Smooth muscle cell (in vitro differentiated cells): ENCODE results near the gene PAX2. TPM values are rescaled to one million over a fixed set of nuclear protein-coding genes. Genes with fewer than 3 reads are reported as not detected.

Experiments used
- DNase-seq: peaks from one replicate; lab custom pipeline; 2025; ENCODE audit not compliant: unreplicated experiment; lab: John Stamatoyannopoulos, UW
- H2AFZ ChIP-seq: fragments of 200-600 bp; sonication (generic); 2 replicates; pipeline ENCODE4 v1.6.0; 2016; ENCODE audit warnings: antibody characterized with exemption, low read depth, mild to moderate bottlenecking
- H3F3A ChIP-seq: fragments of 200-600 bp; sonication (generic); 2 replicates; pipeline ENCODE4 v1.6.0; 2017; ENCODE audit warnings: antibody characterized with exemption, low read depth
- H3K27ac ChIP-seq: fragments of 200-600 bp; sonication (generic); 2 replicates; pipeline ENCODE4 v1.5.1; 2016; ENCODE audit warnings: low read depth, mild to moderate bottlenecking
- H3K27me3 ChIP-seq: fragments of 200-600 bp; sonication (generic); 2 replicates; pipeline ENCODE4 v1.6.1; 2016; ENCODE audit warnings: low read depth, mild to moderate bottlenecking
- H3K36me3 ChIP-seq: fragments of 200-600 bp; sonication (generic); 2 replicates; pipeline ENCODE4 v1.5.1; 2016; ENCODE audit warnings: low read depth
- H3K4me1 ChIP-seq: fragments of 200-600 bp; sonication (generic); 2 replicates; pipeline ENCODE4 v1.5.1; 2016; ENCODE audit warnings: low read depth
- H3K4me2 ChIP-seq: fragments of 200-600 bp; sonication (generic); 2 replicates; pipeline ENCODE4 v1.6.0; 2016; ENCODE audit warnings: mild to moderate bottlenecking
- H3K4me3 ChIP-seq: fragments of 200-600 bp; sonication (generic); 2 replicates; pipeline ENCODE4 v1.5.1; 2016; ENCODE audit warnings: mild to moderate bottlenecking
- H3K79me2 ChIP-seq: fragments of 200-600 bp; sonication (generic); 2 replicates; pipeline ENCODE4 v1.6.0; 2016; ENCODE audit warnings: low read depth, mild to moderate bottlenecking
- H3K9ac ChIP-seq: fragments of 200-600 bp; sonication (generic); 2 replicates; pipeline ENCODE4 v1.6.0; 2016; ENCODE audit warnings: low read depth
- H3K9me3 ChIP-seq: fragments of 200-600 bp; sonication (generic); replicated peaks from 2 replicates; pipeline ENCODE4 v1.5.1; 2016; ENCODE audit warnings: low read depth
- H4K20me1 ChIP-seq: fragments of 200-600 bp; sonication (generic); 2 replicates; pipeline ENCODE4 v1.6.0; 2016; ENCODE audit warnings: low read depth
- WGBS: methylation state at CpG from one replicate; pipeline ENCODE4 v1.1.7; 2016; ENCODE audit warnings: low lambda C conversion rate; 5-methylcytosine and 5-hydroxymethylcytosine counted together
- polyA plus RNA-seq: library from polyadenylated mRNA; unstranded; fragments of >200 nt; fragmentation: Nextera tagmentation; extraction: Ambion mirVana; gene quantifications from 2 replicates; pipeline ENCODE4 v1.2.1, GENCODE V29; 2016
- total RNA-seq: library from RNA; depleted of rRNA; stranded (reverse); fragments of >200 nt; gene quantifications from 2 replicates; pipeline ENCODE4 v1.2.3, GENCODE V29; 2014
- TF ChIP-seq, protein P1 (sequence below): fragments of 200-600 bp; sonication (generic); IDR thresholded peaks from 2 replicates; pipeline ENCODE4 v1.5.1; 2017; ENCODE audit warnings: borderline replicate concordance, mild to moderate bottlenecking, antibody characterized with exemption; ENCODE audit not compliant: insufficient read depth, poor library complexity, severe bottlenecking

PAX2 gene
- total and polyA plus RNA-seq, 2 experiments from 2014 or later: not detected

- no peaks in the 10 kb centered on the region for H3K36me3 ChIP-seq
- H3K27me3 ChIP-seq: peaks cover 62% of the 10 kb centered on the region
- H2AFZ ChIP-seq: no peak overlapping the region
- H3K4me2 ChIP-seq: no peak overlapping the region
- no peaks in the 10 kb centered on the region for H3K9me3 ChIP-seq
- no peak overlapping the region for H3K4me3 ChIP-seq
- no peak overlapping the region for H3K27ac ChIP-seq
- no peak overlapping the region for H3K9ac ChIP-seq
- TF ChIP-seq, protein P1, sequence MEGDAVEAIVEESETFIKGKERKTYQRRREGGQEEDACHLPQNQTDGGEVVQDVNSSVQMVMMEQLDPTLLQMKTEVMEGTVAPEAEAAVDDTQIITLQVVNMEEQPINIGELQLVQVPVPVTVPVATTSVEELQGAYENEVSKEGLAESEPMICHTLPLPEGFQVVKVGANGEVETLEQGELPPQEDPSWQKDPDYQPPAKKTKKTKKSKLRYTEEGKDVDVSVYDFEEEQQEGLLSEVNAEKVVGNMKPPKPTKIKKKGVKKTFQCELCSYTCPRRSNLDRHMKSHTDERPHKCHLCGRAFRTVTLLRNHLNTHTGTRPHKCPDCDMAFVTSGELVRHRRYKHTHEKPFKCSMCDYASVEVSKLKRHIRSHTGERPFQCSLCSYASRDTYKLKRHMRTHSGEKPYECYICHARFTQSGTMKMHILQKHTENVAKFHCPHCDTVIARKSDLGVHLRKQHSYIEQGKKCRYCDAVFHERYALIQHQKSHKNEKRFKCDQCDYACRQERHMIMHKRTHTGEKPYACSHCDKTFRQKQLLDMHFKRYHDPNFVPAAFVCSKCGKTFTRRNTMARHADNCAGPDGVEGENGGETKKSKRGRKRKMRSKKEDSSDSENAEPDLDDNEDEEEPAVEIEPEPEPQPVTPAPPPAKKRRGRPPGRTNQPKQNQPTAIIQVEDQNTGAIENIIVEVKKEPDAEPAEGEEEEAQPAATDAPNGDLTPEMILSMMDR: no peak
- H3F3A ChIP-seq: no peaks in the 10 kb centered on the region
- H3K79me2 ChIP-seq: no peaks in the 10 kb centered on the region
- WGBS: 72% methylated on average over 10 of the region's 10 CpGs
- no peaks in the 10 kb centered on the region for H3K4me1 ChIP-seq
- no peaks in the 10 kb centered on the region for H4K20me1 ChIP-seq
- no peak for DNase-seq
Observed at GRCh38 chr10:100766693-100767421, 21.5 kb downstream of the PAX2 start.

- Histone ChIP-seq H3K79me2 (no peaks in the 10 kb centered on the region), H3K4me2 (no peak overlapping the region), H3K9me3 (no peaks in the 10 kb centered on the region), H3K36me3 (no peaks in the 10 kb centered on the region), H3K27me3 (peaks cover 58% of the 10 kb centered on the region), H4K20me1 (no peaks in the 10 kb centered on the region), H3K27ac (no peak overlapping the region), H3F3A (no peaks in the 10 kb centered on the region), H3K4me3 (no peak overlapping the region), H3K4me1 (no peaks in the 10 kb centered on the region), H3K9ac (no peak overlapping the region), H2AFZ (no peak overlapping the region)
- TF ChIP-seq, protein P1: no peak
- DNase-seq: no peak
- WGBS: 86% methylated on average over 5 of the region's 5 CpGs
Observed at GRCh38 chr10:100767422-100767775, 22.0 kb downstream of the PAX2 start.

DNA sequence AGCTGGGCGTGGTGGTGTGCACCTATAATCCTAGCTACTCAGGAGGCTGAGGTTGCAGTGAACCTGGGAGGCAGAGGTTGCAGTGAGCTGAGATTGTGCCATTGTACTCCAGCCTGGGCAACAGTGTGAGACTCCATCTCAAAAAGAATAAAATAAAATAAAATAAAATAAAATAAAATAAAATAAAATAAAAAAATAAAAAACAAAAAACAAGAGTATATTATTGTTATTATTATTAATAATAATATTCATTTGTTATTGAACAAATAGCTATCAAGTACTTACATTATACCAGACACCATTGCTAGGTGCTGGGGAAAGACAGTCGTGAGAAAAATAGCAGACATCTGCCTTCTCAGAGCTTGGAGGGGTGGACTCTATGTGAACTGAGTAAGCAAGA lies 24.1 kb downstream of the PAX2 start:
- Histone ChIP-seq H3K4me2 (no peak overlapping the region), H3K4me3 (no peak overlapping the region), H3K9me3 (no peaks in the 10 kb centered on the region), H3K79me2 (no peaks in the 10 kb centered on the region), H3K9ac (no peak overlapping the region), H3K36me3 (no peaks in the 10 kb centered on the region), H4K20me1 (no peaks in the 10 kb centered on the region), H3K27ac (no peak overlapping the region), H3K4me1 (no peaks in the 10 kb centered on the region), H3F3A (no peaks in the 10 kb centered on the region), H3K27me3 (peaks cover 50% of the 10 kb centered on the region), H2AFZ (no peak overlapping the region)
- 95% methylated on average over 2 of the region's 2 CpGs for WGBS
- TF ChIP-seq, protein P1: no peak
- no peak for DNase-seq

- H3K27me3 ChIP-seq: peaks cover 44% of the 10 kb centered on the region
- 86% methylated on average over 4 of the region's 4 CpGs for WGBS
- H3F3A ChIP-seq: no peaks in the 10 kb centered on the region
- H3K27ac ChIP-seq: no peak overlapping the region
- H3K9me3 ChIP-seq: no peaks in the 10 kb centered on the region
- H4K20me1 ChIP-seq: no peaks in the 10 kb centered on the region
- no peak overlapping the region for H2AFZ ChIP-seq
- H3K4me2 ChIP-seq: no peak overlapping the region
- no peaks in the 10 kb centered on the region for H3K4me1 ChIP-seq
- H3K36me3 ChIP-seq: no peaks in the 10 kb centered on the region
- no peak overlapping the region for H3K4me3 ChIP-seq
- no peak for DNase-seq
- no peak overlapping the region for H3K9ac ChIP-seq
- no peaks in the 10 kb centered on the region for H3K79me2 ChIP-seq
- TF ChIP-seq, protein P1: no peak
Observed at GRCh38 chr10:100773646-100774045, 28.3 kb downstream of the PAX2 start.
